Ascending aorta (tissue), 1 donor: Measurements from ENCODE around the gene UBE2D4. TPM values are rescaled to one million over a fixed set of nuclear protein-coding genes. Genes with fewer than 3 reads are reported as not detected.

Experiments
- total RNA-seq: library from RNA; depleted of rRNA; stranded (reverse); fragments of >200 nt; gene quantifications from one replicate; pipeline ENCODE4 v1.1.0, GENCODE V29; 2016

UBE2D4 gene
- total RNA-seq, 1 donor from 2014 or later = 13.1 TPM

Other genes with a start within 250 kb of the UBE2D4 start
- 16.3 TPM for gene COA1, start 196.9 kb upstream of the UBE2D4 start, total RNA-seq
- 36.1 TPM for gene BLVRA, start 167.8 kb upstream of the UBE2D4 start, total RNA-seq
- gene MRPS24, start 56.9 kb upstream of the UBE2D4 start, total RNA-seq = 145 TPM
- 29.2 TPM for gene URGCP, start 19.8 kb upstream of the UBE2D4 start, total RNA-seq
- not detected for gene SPDYE1, start 71.5 kb downstream of the UBE2D4 start, total RNA-seq
- 177 TPM for gene DBNL, start 118.3 kb downstream of the UBE2D4 start, total RNA-seq
- gene PGAM2, start 139.1 kb downstream of the UBE2D4 start, total RNA-seq = not detected
- gene POLM, start 156.1 kb downstream of the UBE2D4 start, total RNA-seq = 58.8 TPM
- gene AEBP1, start 177.9 kb downstream of the UBE2D4 start, total RNA-seq = 1,349 TPM
- gene POLD2, start 197.1 kb downstream of the UBE2D4 start, total RNA-seq = 97.0 TPM
- gene MYL7, start 214.9 kb downstream of the UBE2D4 start, total RNA-seq = not detected